Activated T-helper 1 cell treated with anti-CD3 and anti-CD28 coated beads, Interleukin-12 subunit alpha, Interleukin-12 subunit beta, Interleukin-2, Interleukin-4 antibody, amounts not matched to agents 30 ng/mL and 10 ng/mL and 1 ng/mL, durations not matched to agents 14 hours and 24 hours and 36 hours (primary cell): ENCODE data around the gene AXIN1. TPM values are rescaled to one million over a fixed set of nuclear protein-coding genes. Genes with fewer than 3 reads are reported as not detected.

ENCODE experiments used
- DNase-seq: peaks from one replicate; pipeline ENCODE4 v3.0.0; 2021; ENCODE audit warnings: low spot score
- H3K27ac Mint-ChIP-seq: one replicate; pipeline ENCODE4 v1.8.0; 2021; ENCODE audit warnings: mild to moderate bottlenecking, mixed read lengths
- H3K27me3 Mint-ChIP-seq: one replicate; pipeline ENCODE4 v1.8.0; 2022; ENCODE audit warnings: mild to moderate bottlenecking, moderate library complexity, mixed read lengths; ENCODE audit not compliant: insufficient read depth
- H3K36me3 Mint-ChIP-seq: one replicate; pipeline ENCODE4 v1.8.0; 2021; ENCODE audit warnings: low read depth, mixed read lengths
- H3K4me1 Mint-ChIP-seq: one replicate; pipeline ENCODE4 v1.8.0; 2021; ENCODE audit warnings: low read depth, mixed read lengths
- H3K4me3 Mint-ChIP-seq: one replicate; pipeline ENCODE4 v1.8.0; 2021; ENCODE audit warnings: mild to moderate bottlenecking, moderate library complexity, mixed read lengths
- H3K9me3 Mint-ChIP-seq: one replicate; pipeline ENCODE4 v1.8.0; 2021; ENCODE audit warnings: mixed read lengths
- intact Hi-C: fragments of 100-400 bp; cut with micrococcal nuclease; formaldehyde crosslinking; loops from one replicate; pipeline ENCODE4 v1.15.1; 2024
- total RNA-seq: library from RNA; stranded (reverse); gene quantifications from 2 replicates; pipeline ENCODE4 v1.2.3, GENCODE V29; 2022

Gene AXIN1
- total RNA-seq, 1 donor from 2014 or later, result 30.3 TPM

DNA sequence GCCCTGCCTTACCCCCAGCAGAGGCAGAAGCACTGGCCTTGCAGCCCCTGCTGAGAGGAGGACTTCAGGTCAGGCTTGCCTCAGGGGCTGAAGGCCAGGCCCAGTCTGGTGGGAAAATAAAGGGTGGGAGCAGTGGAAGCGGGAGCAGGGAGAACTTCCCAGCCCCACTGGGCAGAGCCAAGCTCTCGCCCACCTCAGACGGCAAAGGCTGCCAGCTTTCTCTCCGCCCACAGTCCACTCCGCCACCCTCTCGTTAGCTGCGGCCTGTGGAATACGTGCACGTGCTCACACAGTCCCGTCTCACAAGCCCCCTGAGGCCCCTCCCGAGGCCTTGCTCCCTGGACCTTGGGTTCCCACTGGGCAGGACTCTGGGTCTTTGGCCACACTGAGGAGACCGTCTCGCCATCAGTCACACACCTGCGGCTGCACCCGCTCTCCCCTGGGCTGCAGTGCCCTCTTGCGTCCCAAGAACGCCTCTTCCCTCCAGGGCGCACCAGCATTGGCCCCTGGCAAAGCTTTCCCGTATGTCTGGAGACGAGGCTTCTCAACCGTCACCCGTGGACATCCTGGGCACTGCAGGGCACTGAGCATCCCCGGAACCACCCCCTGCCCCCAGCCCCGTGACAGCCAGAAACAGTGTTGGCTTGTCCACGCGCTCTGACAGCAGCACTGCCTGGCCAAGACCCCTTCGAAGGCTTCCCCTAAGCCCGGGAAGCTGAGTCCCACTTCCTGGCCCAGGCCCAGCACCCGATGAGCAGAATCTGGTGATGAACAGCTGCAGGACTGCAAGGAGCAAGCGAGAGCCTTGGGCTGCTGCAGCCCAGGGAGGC lies 9.6 kb upstream of the AXIN1 start:
- no peak overlapping the region for H3K27ac Mint-ChIP-seq
- H3K9me3 Mint-ChIP-seq, result no peaks in the 10 kb centered on the region
- H3K4me3 Mint-ChIP-seq, result no peak overlapping the region
- intact Hi-C loops, result loop anchor here (1.0 to 5.0 kb wide), 4 partner anchors 180 to 297 kb away; partner anchors contain the start of gene HBQ1
- H3K27me3 Mint-ChIP-seq, result peaks cover 1% of the 10 kb centered on the region
- peaks cover 3% of the 10 kb centered on the region for H3K36me3 Mint-ChIP-seq
- DNase-seq, result peak; percentile 60
- H3K4me1 Mint-ChIP-seq, result peaks cover 6% of the 10 kb centered on the region

DNA sequence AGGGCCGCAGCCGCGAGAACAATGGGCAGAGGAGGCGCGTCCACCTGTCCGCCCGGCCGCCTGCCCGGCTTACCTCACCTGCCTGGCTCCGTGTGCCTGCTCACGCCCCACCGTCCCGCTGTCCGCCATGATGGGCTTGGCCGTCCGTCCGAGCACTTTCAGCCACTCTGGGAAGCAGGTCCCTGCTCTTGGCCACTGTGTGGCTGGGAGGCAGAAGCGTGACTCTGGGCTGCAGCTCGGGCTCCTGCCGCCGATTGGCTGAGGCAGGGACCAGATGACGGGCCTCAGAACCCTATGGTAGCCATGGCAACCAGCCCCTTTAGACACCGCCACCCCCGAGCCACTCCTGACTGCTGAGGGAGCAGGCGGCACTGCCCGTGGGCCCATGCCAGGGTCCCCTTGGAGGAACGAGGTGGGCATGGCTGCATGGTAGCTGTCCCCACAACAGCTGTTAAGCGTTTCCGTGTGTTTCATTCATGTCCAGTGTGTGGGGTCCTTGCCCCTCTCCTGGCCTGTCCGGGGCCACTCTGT lies 8.9 kb upstream of the AXIN1 start:
- DNase-seq, result no peak
- Mint-ChIP-seq H3K9me3 (no peaks in the 10 kb centered on the region), H3K27ac (no peak overlapping the region), H3K4me3 (no peak overlapping the region), H3K27me3 (peaks cover 1% of the 10 kb centered on the region), H3K4me1 (peaks cover 6% of the 10 kb centered on the region), H3K36me3 (no peaks in the 10 kb centered on the region)
- intact Hi-C loops, result loop anchor here (5.0 kb wide), 1 partner anchor 179 kb away; the partner anchor contains the start of gene HBQ1

DNA sequence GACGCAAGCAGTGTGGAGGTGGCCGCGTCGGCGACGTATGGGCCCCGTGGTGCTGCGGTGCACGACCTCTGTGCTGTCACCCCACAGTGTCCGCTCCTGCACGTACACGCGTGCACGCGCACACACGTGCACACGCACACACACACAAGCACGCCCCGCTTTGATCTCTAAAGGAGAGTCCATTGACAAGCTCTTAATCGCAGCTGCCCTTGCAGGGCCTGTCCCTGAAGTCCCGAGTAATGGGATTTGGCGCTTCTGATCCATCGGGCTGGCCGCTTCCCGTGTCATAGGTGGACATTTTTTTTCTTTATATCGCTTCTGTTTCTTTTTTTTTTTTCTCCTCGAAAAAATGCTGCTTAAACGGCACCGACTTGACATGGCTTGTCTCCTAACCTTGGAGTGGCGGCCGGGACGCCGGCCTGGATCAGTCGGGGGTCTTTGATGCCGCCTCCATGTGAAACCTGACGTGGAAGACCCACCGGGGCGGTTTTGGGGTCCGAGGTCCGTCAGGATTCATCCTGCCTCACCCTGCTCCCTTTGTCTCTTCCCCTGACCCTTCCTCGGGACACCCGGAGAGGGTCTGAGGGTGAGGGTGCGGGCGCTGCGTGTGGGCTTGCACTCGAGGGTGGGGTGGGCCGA lies 8.3 kb upstream of the AXIN1 start:
- H3K4me3 Mint-ChIP-seq, result no peak overlapping the region
- no peaks in the 10 kb centered on the region for H3K9me3 Mint-ChIP-seq
- no peak for DNase-seq
- no peak overlapping the region for H3K27ac Mint-ChIP-seq
- H3K27me3 Mint-ChIP-seq, result peaks cover 1% of the 10 kb centered on the region
- intact Hi-C loops, result loop anchor here (5.0 kb wide), 1 partner anchor 179 kb away; the partner anchor contains the start of gene HBQ1
- peaks cover 6% of the 10 kb centered on the region for H3K4me1 Mint-ChIP-seq
- no peaks in the 10 kb centered on the region for H3K36me3 Mint-ChIP-seq

DNA sequence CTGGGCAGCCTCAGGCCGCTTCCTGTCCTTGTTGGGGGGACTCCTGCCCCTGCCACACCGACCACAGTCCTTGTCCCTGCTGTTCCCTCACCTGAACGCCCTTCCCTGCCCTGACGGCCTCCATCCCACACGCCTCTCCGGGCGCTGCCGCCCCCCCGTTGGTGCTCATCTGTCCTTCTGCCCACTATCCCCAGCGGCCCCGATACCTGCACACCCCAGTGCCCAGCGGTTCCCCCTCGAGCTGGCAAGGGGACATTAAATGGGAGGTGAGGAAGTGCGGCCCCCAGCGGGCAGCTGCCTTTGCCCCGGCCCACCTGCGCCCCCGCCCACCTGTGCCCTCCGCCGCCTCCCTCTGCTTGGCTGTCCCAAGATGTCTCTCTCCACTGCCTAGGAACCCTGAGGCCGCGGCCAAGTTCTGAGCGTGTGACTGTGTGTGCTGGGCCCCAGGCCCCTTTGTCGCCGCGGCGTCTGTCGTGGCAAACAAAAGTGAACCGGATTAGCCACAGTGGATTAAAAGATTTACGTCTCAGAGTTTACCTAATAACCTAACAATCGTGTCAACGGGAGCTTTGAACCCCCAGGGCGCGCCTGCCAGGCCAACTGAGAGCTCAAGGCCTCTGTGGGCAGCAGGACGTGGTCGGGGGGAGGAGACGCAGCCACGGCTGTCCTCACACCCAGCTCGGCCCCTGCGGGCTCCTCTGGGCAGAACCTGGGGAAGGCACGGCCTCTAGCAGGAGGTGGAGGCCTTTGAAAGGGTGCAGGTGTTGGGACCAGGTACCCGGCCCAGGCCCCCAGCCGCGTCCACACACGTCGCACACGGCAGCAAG lies 7.6 kb upstream of the AXIN1 start:
- Mint-ChIP-seq H3K4me3 (no peak overlapping the region), H3K36me3 (no peaks in the 10 kb centered on the region), H3K27ac (no peak overlapping the region), H3K9me3 (no peaks in the 10 kb centered on the region), H3K27me3 (peaks cover 1% of the 10 kb centered on the region), H3K4me1 (peaks cover 6% of the 10 kb centered on the region)
- DNase-seq, result no peak
- intact Hi-C loops, result loop anchor here (5.0 kb wide), 1 partner anchor 178 kb away; the partner anchor contains the start of gene HBQ1

DNA sequence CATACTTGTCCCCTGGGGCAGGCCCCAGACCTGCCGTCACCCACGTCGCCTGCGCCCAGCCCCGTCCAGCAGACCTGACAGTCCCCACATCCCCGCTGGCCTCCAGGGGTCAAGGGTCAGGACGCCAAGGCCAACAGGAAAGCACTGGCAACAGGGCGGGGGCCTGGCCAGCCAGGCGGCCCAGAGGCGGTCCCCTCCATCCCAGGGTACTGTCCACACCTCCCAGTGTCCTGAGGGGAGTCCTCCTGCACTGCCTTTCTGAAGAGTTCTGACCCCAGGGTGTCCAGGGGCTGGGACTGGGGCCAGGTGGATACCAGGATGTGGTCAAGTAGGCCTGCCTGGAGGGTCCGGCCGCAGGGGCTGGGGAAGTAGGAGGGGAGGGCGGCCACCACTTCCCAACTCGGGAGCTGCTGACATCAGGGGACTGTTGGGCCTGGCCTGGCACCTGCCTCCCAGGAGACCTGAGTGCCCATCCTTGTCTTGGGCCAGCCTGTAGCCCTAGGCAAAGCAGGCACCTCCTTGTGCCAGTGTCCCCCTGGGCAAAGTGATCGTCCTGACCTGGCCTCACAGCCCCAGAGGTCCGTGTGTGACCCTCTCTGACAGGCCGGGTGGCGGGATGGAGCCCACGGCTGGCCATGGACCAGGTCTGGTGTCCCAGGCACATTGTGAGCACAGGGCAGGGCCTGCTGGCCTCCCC lies 6.7 kb upstream of the AXIN1 start:
- Mint-ChIP-seq H3K9me3 (no peaks in the 10 kb centered on the region), H3K4me1 (peaks cover 6% of the 10 kb centered on the region), H3K27me3 (peaks cover 4% of the 10 kb centered on the region), H3K27ac (no peak overlapping the region), H3K4me3 (no peak overlapping the region), H3K36me3 (no peaks in the 10 kb centered on the region)
- no peak for DNase-seq
- intact Hi-C loops, result no loop called here

DNA sequence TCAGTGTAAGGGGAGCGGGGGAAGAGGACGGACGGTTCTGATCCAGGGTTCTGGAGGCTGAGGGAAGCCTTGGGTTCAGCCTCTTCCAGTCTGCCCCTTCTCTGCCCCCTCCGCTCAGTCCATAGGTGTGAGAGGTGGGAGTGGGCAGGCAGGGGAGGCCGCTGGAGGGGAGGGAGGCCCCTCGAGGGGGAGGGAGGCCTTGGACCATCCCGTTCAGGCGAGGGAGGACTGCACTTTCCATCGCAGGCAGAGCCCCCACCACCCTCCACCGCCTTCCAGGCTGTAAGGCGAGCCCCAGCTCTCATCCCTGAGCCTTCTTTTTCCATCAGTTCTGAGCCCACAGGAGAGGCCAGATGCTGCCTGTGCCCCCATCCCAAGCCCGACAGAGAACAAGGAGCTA lies 4.2 kb upstream of the AXIN1 start:
- H3K4me1 Mint-ChIP-seq, result no peaks in the 10 kb centered on the region
- peaks cover 5% of the 10 kb centered on the region for H3K27me3 Mint-ChIP-seq
- intact Hi-C loops, result no loop called here
- no peak for DNase-seq
- H3K4me3 Mint-ChIP-seq, result no peak overlapping the region
- no peaks in the 10 kb centered on the region for H3K9me3 Mint-ChIP-seq
- H3K27ac Mint-ChIP-seq, result no peak overlapping the region
- H3K36me3 Mint-ChIP-seq, result no peaks in the 10 kb centered on the region

DNA sequence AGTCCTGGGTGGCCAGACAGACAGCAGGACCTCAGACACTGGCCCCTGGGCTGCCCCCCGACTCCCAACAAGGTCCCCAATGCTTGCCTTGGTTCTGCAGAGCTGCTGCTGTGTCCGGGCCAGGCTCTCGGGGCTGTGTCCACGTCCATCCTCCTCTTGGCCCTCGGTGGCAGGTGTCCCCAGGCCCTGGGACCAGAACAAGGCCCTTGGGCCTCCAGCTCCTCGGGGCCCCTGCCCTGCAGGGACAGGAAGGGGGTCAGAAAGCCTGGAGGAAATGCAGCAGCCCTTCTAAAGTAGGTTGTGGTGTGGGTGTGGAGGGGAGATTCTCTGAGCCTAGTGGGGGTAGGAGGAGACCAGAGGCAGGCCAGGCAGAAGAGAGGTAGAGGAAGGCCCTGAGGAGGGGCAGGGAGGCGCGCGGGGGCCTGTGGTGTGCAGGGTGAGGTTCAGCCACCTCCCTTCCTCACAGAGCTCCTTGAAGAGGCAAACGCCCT lies 2.5 kb upstream of the AXIN1 start:
- Mint-ChIP-seq H3K36me3 (peaks cover 8% of the 10 kb centered on the region), H3K9me3 (no peaks in the 10 kb centered on the region), H3K27me3 (peaks cover 4% of the 10 kb centered on the region), H3K27ac (no peak overlapping the region), H3K4me1 (peaks cover 7% of the 10 kb centered on the region), H3K4me3 (no peak overlapping the region)
- no peak for DNase-seq
- intact Hi-C loops, result no loop called here

DNA sequence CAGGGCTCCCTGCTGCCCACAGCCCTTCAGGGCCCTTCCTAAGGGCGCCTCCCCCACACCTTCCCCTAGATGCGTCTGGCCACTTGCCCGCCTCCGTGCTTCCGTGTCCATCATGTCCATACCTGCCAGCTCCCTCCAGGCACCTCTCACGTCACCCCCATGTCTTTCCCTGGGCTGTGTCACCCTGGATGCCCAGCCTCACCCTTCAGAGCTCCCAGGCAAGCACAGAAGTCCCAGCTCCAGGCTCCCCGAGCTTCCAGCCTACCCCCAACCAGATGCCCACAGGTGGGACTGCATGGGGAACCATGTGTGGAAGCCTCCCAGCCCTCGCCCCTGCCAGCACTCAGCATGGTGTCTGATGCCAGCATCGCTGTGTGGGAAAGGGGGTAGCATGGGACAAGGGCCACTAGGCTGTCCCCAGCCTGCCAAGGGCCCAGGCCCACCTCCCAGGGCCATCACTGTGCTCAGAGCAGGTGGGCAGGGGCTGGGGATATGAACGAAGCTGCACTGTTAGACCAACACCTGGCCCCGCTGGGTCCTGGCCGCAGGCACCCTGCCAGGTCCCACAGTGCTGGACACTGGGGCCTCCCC lies 1.9 kb upstream of the AXIN1 start:
- Mint-ChIP-seq H3K9me3 (no peaks in the 10 kb centered on the region), H3K27me3 (peaks cover 4% of the 10 kb centered on the region), H3K27ac (no peak overlapping the region), H3K36me3 (peaks cover 10% of the 10 kb centered on the region), H3K4me1 (peaks cover 7% of the 10 kb centered on the region), H3K4me3 (peak overlapping the region; percentile 63)
- DNase-seq, result no peak
- intact Hi-C loops, result no loop called here

DNA sequence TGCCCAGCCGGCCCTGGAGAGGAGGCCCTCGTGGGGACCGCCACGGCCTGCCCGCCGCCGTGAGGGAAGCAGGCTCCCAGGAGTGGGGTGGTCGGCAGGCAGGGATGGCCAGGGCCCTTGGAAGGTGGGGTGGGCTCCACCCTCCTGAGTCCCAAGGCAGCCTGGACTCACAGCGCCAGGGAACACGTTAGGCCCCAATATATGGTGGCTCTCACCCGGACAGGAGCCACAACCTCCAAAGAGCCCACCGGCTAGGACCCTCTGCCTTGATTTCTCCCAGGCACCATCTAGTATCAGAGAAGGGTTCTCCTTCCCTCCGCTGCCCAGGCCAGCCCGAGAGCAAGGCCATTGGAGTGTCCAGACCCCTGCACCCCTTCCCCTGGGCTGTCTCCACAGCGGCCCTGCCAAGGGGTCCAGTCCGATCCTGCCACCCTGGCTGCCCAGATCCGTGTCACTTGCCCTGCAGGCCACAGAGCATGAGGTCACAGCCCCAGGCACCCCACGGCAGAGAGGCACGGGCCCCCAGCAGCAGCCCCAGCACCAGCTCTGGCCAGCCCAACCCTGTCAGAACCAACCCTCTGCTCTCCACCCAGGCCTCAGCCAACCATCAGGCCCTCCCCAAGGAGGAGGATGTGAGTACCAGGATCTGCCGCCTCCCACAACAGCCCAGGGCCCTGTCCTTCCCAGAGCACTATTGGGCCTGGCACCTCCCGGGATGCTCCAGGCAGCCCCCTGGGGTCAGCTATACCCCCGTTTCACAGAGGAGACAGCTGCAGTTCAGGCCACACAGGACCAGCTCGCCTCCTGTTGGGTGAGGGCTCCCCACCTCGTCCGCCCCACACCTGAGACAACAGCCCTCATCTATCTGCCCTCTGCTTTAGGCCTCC lies 1.1 kb upstream of the AXIN1 start:
- DNase-seq, result no peak

DNA sequence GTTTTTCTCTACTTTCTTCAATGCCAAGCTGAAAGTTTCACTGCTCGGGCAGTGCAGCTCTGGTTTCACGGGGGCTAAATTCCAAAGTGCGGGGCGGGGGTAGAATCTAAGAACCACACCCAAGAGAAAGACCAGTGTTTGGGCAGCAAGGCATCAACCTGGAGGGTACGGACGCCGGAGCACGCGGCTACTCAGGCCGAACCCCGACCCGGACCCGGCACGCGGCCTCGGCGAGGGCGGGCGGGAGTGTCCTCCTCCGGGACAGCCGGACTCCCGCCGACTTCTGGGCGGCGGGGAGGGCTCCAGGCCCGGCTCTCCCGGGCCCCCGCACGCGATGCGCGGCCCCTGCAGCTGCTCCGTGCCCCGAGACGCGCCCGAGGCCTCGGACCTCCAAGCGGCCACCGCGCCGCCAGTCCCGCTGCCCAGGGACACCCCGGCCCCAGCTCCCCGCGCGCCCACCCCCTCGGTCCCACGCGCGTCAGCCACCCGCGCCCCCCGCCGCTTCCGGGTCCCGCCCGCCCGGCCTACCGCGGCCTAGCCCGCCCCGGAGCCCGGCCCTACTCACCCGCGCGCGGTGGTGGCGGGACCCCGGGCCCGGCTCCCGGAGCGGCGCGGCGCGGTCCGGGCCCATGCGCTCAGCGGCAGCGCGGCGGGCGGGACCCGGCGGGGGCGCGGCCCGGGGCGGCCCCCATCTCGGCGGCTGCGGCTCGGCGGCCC lies 561 bp downstream of the AXIN1 start:
- no peaks in the 10 kb centered on the region for H3K9me3 Mint-ChIP-seq
- peak overlapping the region; percentile 87 for H3K27ac Mint-ChIP-seq
- H3K4me1 Mint-ChIP-seq, result peaks cover 11% of the 10 kb centered on the region
- DNase-seq, result no peak
- H3K27me3 Mint-ChIP-seq, result peaks cover 4% of the 10 kb centered on the region
- peaks cover 17% of the 10 kb centered on the region for H3K36me3 Mint-ChIP-seq
- peak overlapping the region; percentile 92 for H3K4me3 Mint-ChIP-seq
- intact Hi-C loops, result loop anchor here (1.0 to 2.0 kb wide), 8 partner anchors 18 to 285 kb away; partner anchors contain the start of genes DECR2, LUC7L, METTL26 and MRPL28

More for the DNA sequence above, 1.1 kb upstream of the AXIN1 start:
- peak overlapping the region; percentile 63 for H3K4me3 Mint-ChIP-seq
- intact Hi-C loops, result loop anchor here (1.0 to 2.0 kb wide), 4 partner anchors 29 to 283 kb away; partner anchors contain the start of genes CAPN15 and METTL26
- H3K4me1 Mint-ChIP-seq, result peaks cover 7% of the 10 kb centered on the region
- no peak overlapping the region for H3K27ac Mint-ChIP-seq
- peaks cover 10% of the 10 kb centered on the region for H3K36me3 Mint-ChIP-seq
- H3K9me3 Mint-ChIP-seq, result no peaks in the 10 kb centered on the region
- peaks cover 4% of the 10 kb centered on the region for H3K27me3 Mint-ChIP-seq
